ENCODE measurements around the gene YBEY. TPM values are rescaled to one million over a fixed set of nuclear protein-coding genes. Genes with fewer than 3 reads are reported as not detected.

Gene YBEY
- total and polyA plus RNA-seq, 2 donors (not counting 3 experiments of a cell fraction or from before 2014, with no cell fraction given): 6.1 to 15.3 TPM

- intact Hi-C loops (cut with micrococcal nuclease): no loop called here
- Histone ChIP-seq H3K4me2 (ENCODE audit: insufficient read depth, low read length) (no peak overlapping the region), H3K9me3 (replicated peaks; ENCODE audit: control insufficient read depth, insufficient read depth, low read length) (no peaks in the 10 kb centered on the region), H3K79me2 (ENCODE audit: control insufficient read depth, insufficient read depth, low read length) (no peaks in the 10 kb centered on the region), H4K20me1 (replicated peaks; ENCODE audit: control insufficient read depth, extremely low read depth, insufficient read depth, low read length) (no peaks in the 10 kb centered on the region), H3K9me1 (replicated peaks; ENCODE audit: control insufficient read depth, extremely low read depth, insufficient read depth, low read length) (no peaks in the 10 kb centered on the region), H3K9ac (replicated peaks; ENCODE audit: extremely low read depth, insufficient read depth, low read length) (no peak overlapping the region), H3K27me3 (ENCODE audit: control insufficient read depth in 2 of 2, insufficient read depth in 2 of 2, low read length in 2 of 2) (no peaks in the 10 kb centered on the region), H3K36me3 (ENCODE audit: control insufficient read depth in 2 of 2, extremely low read depth in 1 of 2, insufficient read depth in 2 of 2, low read length in 2 of 2) (peaks cover 27 to 55% of the 10 kb centered on the region in 2 experiments), H3K27ac (ENCODE audit: insufficient read depth, low read depth, low read length) (no peak overlapping the region), H3K4me1 (ENCODE audit: control insufficient read depth, extremely low read depth, insufficient read depth, low read length) (no peaks in the 10 kb centered on the region), H2AFZ (ENCODE audit: low read depth, low read length) (no peak overlapping the region), H3K4me3 (replicated peaks in 1 of 3; ENCODE audit: insufficient read depth in 1 of 3, low read depth in 1 of 3, low read length in 3 of 3) (no peak overlapping the region)
- POLR2A ChIA-PET: no interaction called here
- FAIRE-seq (no peak), DNase-seq (ENCODE audit: low read depth, low spot score) (no peak)
- no TSS peak for BruUV-seq (replicated peaks)
- no peak for TF ChIP-seq FOS (IDR thresholded peaks at IDR 0.05; ENCODE audit: borderline replicate concordance, insufficient read depth, low read length)
- TF ChIP-seq JUN (IDR thresholded peaks at IDR 0.05; ENCODE audit: borderline replicate concordance, insufficient read depth, insufficient read length, low read depth): no peak
- TF ChIP-seq POLR2AphosphoS5 (IDR thresholded peaks at IDR 0.05; ENCODE audit: insufficient read depth, low read depth, low read length): no peak
- no peak for TF ChIP-seq MYC (IDR thresholded peaks at IDR 0.05; ENCODE audit: low read depth, low read length)
- no peak for TF ChIP-seq EZH2 (IDR thresholded peaks at IDR 0.05; ENCODE audit: borderline replicate concordance, low read depth, low read length, severe bottlenecking)
- no peak for TF ChIP-seq MAX (IDR thresholded peaks at IDR 0.05; ENCODE audit: insufficient read depth, insufficient read length)
- no peak for TF ChIP-seq CTCF (IDR thresholded peaks at IDR 0.05; ENCODE audit: extremely low read depth in 1 of 2, insufficient read depth in 1 of 2, low read depth in 1 of 2, low read length in 2 of 2)
- TF ChIP-seq GATA2 (IDR thresholded peaks at IDR 0.05; ENCODE audit: insufficient read depth, insufficient read length, low read depth, low read length): no peak
- no peak for TF ChIP-seq POLR2A (IDR thresholded peaks at IDR 0.05; ENCODE audit: low read depth, low read length)
- dilution Hi-C loops (cut with MboI; ENCODE audit: extremely low pct_ligation_motif_present, low sequenced_read_pairs): no loop called here
- CTCF ChIA-PET: no interaction called here
These were observed 21.4 kb upstream of the YBEY start for GRCh38 chr21:46264690-46265144.
